Neuronal stem cell (in vitro differentiated cells): Measurements from ENCODE around the gene CCDC127.
"Not testable (repeated sequence)": the region's sequence is repeated elsewhere in the genome, so short reads cannot be mapped to it uniquely, and the experiment has no call there.

Source experiments
- DNase-seq: peaks from one replicate; pipeline ENCODE4 v3.0.0-alpha.2; 2013; ENCODE audit warnings: low spot score
- H2AFZ ChIP-seq: one replicate; pipeline ENCODE4 v1.6.1; 2013; ENCODE audit warnings: mild to moderate bottlenecking, low read length, inconsistent platforms
- H2AK5ac ChIP-seq: 2 replicates; pipeline ENCODE4 v1.6.1; 2013; ENCODE audit warnings: low read depth, mild to moderate bottlenecking, inconsistent platforms, low read length, moderate library complexity, mixed read lengths
- H2BK120ac ChIP-seq: 2 replicates; pipeline ENCODE4 v1.6.1; 2013; ENCODE audit warnings: low read depth, mild to moderate bottlenecking, inconsistent platforms, low read length, moderate library complexity, mixed read lengths
- H2BK12ac ChIP-seq: one replicate; pipeline ENCODE4 v1.6.1; 2013; ENCODE audit warnings: low read length, inconsistent platforms
- H2BK15ac ChIP-seq: 2 replicates; pipeline ENCODE4 v1.6.1; 2013; ENCODE audit warnings: mild to moderate bottlenecking, low read length, inconsistent platforms, mixed read lengths
- H2BK5ac ChIP-seq: one replicate; pipeline ENCODE4 v1.6.1; 2013; ENCODE audit warnings: inconsistent platforms, mild to moderate bottlenecking, low read length, moderate library complexity
- H3K14ac ChIP-seq: one replicate; pipeline ENCODE4 v1.6.1; 2013; ENCODE audit warnings: low read length, inconsistent platforms
- H3K18ac ChIP-seq: 2 replicates; pipeline ENCODE4 v1.6.1; 2013; ENCODE audit warnings: low read length, inconsistent platforms
- H3K23ac ChIP-seq: 2 replicates; pipeline ENCODE4 v1.6.1; 2013; ENCODE audit warnings: low read depth, mild to moderate bottlenecking, mixed read lengths, low read length, inconsistent platforms; ENCODE audit not compliant: poor library complexity
- H3K27ac ChIP-seq: replicated peaks from 3 replicates; pipeline ENCODE4 v1.5.1; 2013; ENCODE audit warnings: low read length, inconsistent platforms
- H3K27me3 ChIP-seq, 3 experiments: 2 replicates each; pipeline ENCODE4 v1.6.1; 2013; ENCODE audit warnings: low read length in 3 of 3, mild to moderate bottlenecking in 2 of 3, inconsistent platforms in 1 of 3, low read depth in 1 of 3, mixed read lengths in 1 of 3, moderate library complexity in 1 of 3; ENCODE audit not compliant: control insufficient read depth in 3 of 3, insufficient read depth in 3 of 3
- H3K36me3 ChIP-seq, 2 donors: replicated peaks in 1 of 2; 2 replicates each; pipeline ENCODE4 v1.6.1; 2013; ENCODE audit warnings: low read length in 2 of 2; ENCODE audit not compliant: control insufficient read depth in 2 of 2, insufficient read depth in 2 of 2
- H3K4ac ChIP-seq: 2 replicates; pipeline ENCODE4 v1.6.1; 2013; ENCODE audit warnings: inconsistent platforms, mild to moderate bottlenecking, low read length, moderate library complexity
- H3K4me1 ChIP-seq, 2 donors: 1 replicate in 1 of 2; 2 replicates in 1 of 2; pipeline ENCODE4 v1.6.1; 2013; ENCODE audit warnings: low read length in 2 of 2, low read depth in 1 of 2; ENCODE audit not compliant: control insufficient read depth in 2 of 2, insufficient read depth in 1 of 2
- H3K4me2 ChIP-seq: one replicate; pipeline ENCODE4 v1.6.1; 2013; ENCODE audit warnings: mild to moderate bottlenecking, low read length, inconsistent platforms; ENCODE audit not compliant: insufficient read depth, poor library complexity, severe bottlenecking
- H3K4me3 ChIP-seq, 2 donors: 2 replicates each; pipeline ENCODE4 v1.5.1; 2013; ENCODE audit warnings: low read length in 2 of 2, mild to moderate bottlenecking in 2 of 2, inconsistent platforms in 1 of 2, moderate library complexity in 1 of 2
- H3K79me1 ChIP-seq: one replicate; pipeline ENCODE4 v1.6.1; 2013; ENCODE audit warnings: low read depth, mild to moderate bottlenecking, inconsistent platforms, low read length, moderate library complexity
- H3K9ac ChIP-seq: one replicate; pipeline ENCODE4 v1.6.1; 2013; ENCODE audit warnings: mild to moderate bottlenecking, low read depth, low read length, inconsistent platforms; ENCODE audit not compliant: poor library complexity
- H3K9me3 ChIP-seq, 2 donors: replicated peaks in 1 of 2; 2 replicates each; pipeline versions ENCODE3 to v1.6.1; 2013; ENCODE audit warnings: low read length in 2 of 2, mild to moderate bottlenecking in 2 of 2, inconsistent platforms in 1 of 2, low read depth in 1 of 2, mixed read lengths in 1 of 2, moderate library complexity in 1 of 2; ENCODE audit not compliant: control insufficient read depth in 2 of 2, insufficient read depth in 1 of 2
- H4K8ac ChIP-seq: one replicate; pipeline ENCODE4 v1.6.1; 2013; ENCODE audit warnings: low read depth, mild to moderate bottlenecking, inconsistent platforms, low read length, moderate library complexity
- H4K91ac ChIP-seq: one replicate; pipeline ENCODE4 v1.6.1; 2013; ENCODE audit warnings: low read length, low read depth, mild to moderate bottlenecking, inconsistent platforms; ENCODE audit not compliant: poor library complexity
- WGBS, 2 donors: extraction: QIAGEN DNeasy Blood & Tissue Kit; methylation state at CpG; one replicate each; pipeline ENCODE4 v1.1.7; 2013; ENCODE audit warnings: missing lambda C conversion rate in 2 of 2, mixed read lengths in 1 of 2; ENCODE audit not compliant: insufficient read length in 2 of 2, insufficient replicate concordance in 1 of 2; ENCODE audit errors: extremely low coverage in 2 of 2; 5-methylcytosine and 5-hydroxymethylcytosine counted together

CCDC127 gene

DNA sequence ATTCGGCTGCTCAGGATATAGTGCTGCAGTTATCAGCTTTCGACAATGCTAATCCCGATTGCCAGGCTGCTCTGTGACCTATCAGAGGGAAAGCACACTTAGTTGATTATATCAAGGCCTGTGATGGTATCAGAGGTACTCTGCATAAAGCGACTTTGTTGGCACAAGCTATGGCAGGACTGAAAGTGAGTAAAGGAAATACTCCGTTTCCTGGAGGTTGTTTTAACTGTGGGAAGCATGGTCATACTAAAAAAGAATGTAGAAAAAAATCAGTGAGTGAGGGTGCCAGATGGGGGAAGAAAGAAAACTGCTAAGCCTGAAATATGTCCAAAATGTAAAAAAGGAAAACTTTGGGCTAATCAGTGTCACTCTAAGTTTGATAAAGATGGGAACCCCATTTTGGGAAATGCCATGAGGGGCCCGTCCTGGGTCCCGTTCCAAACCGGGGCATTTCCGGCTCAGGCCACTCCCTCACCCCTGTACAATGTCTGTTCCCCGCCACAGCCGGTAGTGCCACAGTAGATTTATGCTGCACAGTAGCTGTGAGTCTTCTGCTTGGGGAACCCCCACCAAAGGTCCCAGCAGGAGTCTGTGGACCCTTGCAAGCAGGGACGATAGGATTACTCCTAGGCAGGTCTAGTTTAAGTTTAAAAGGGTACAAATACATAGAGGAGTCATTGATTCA, 25.9 kb upstream of the CCDC127 start:
- not testable (repeated sequence) for H2AFZ ChIP-seq, H2BK5ac ChIP-seq, H3K9me3 ChIP-seq, H3K14ac ChIP-seq, H3K79me1 ChIP-seq, H4K91ac ChIP-seq, H3K4me3 ChIP-seq, H4K8ac ChIP-seq, H2AK5ac ChIP-seq, H3K9ac ChIP-seq, DNase-seq, H3K18ac ChIP-seq, H3K27me3 ChIP-seq, H3K27ac ChIP-seq, H2BK120ac ChIP-seq, H3K4me2 ChIP-seq, H3K23ac ChIP-seq, H3K4ac ChIP-seq, H2BK15ac ChIP-seq, H3K4me1 ChIP-seq, H2BK12ac ChIP-seq
- H3K36me3 ChIP-seq: peaks cover 25 to 85% of the 10 kb centered on the region in 2 donors
- no CpG with 5 or more reads among the region's 12 CpGs for WGBS, 2 donors

DNA sequence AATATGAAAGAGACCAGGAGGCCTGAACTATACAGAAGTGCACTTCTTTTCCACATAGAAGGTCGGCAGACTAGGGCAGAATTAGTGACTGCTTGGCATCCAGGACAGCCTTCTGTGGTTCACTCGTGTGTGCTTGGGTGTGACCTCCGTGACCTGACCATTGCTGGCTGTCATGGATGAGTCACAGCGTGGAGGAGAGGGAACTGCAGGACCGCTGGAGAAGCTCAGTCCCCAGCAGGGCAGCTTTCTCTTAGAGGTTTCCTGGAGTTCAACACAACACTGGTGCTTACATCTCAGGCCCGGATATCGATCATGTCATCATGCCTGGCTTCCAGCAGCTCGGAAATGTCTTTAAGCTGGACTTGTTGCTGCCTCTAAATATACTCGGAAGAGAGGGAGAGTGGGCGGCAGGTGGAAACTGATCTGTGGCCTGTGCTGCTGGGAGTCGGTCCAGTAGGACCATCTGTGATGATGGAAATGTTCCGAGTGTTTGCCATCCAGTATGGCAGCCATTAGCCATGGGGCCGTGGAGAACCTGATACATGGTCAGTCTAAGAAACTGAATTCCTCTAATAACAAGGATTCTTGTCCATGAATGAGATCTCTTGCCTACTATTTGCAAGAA, 23.2 kb upstream of the CCDC127 start:
- not testable (repeated sequence) for H3K4ac ChIP-seq, H3K4me3 ChIP-seq, H2BK5ac ChIP-seq, H3K27me3 ChIP-seq, H4K91ac ChIP-seq, H4K8ac ChIP-seq, H3K18ac ChIP-seq, H3K79me1 ChIP-seq, H3K4me1 ChIP-seq, H3K27ac ChIP-seq, H2BK15ac ChIP-seq, H2BK120ac ChIP-seq, H3K14ac ChIP-seq, H3K23ac ChIP-seq, H2AFZ ChIP-seq, H3K4me2 ChIP-seq, DNase-seq, H3K9me3 ChIP-seq, H2AK5ac ChIP-seq, H3K9ac ChIP-seq, H2BK12ac ChIP-seq
- no CpG with 5 or more reads among the region's 13 CpGs for WGBS, 2 donors
- H3K36me3 ChIP-seq: peaks cover 26 to 83% of the 10 kb centered on the region in 2 donors

DNA sequence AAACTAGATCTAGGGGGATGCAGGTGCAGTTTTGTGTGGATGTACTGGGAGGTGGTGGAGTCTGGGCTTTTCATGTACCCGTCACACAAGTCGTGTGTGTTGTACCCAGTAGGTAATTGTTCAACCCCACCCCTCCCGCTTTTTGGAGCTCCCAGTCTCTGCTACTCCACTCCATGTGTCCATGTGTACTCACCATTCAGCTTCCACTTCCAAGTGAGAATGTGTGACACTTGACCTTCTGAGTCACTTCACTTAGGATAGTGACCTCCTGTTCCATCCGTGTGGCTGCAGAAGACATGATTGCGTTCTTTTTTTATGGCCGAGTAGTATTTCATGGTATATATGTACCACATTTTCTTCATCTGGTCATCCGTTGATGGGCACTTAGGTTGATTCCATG, 22.6 kb upstream of the CCDC127 start:
- not testable (repeated sequence) for H3K9me3 ChIP-seq, H3K14ac ChIP-seq, H3K4me2 ChIP-seq, H2BK15ac ChIP-seq, DNase-seq, H3K4me1 ChIP-seq, H4K8ac ChIP-seq, H3K18ac ChIP-seq, H3K27me3 ChIP-seq, H3K4ac ChIP-seq, H2BK5ac ChIP-seq, H4K91ac ChIP-seq, H2AK5ac ChIP-seq, H3K27ac ChIP-seq, H3K9ac ChIP-seq, H3K4me3 ChIP-seq, H3K79me1 ChIP-seq, H3K23ac ChIP-seq, H2BK12ac ChIP-seq, H2AFZ ChIP-seq, H2BK120ac ChIP-seq
- H3K36me3 ChIP-seq: peaks cover 26 to 81% of the 10 kb centered on the region in 2 donors
- WGBS, 2 donors: no CpG with 5 or more reads among the region's 7 CpGs

DNA sequence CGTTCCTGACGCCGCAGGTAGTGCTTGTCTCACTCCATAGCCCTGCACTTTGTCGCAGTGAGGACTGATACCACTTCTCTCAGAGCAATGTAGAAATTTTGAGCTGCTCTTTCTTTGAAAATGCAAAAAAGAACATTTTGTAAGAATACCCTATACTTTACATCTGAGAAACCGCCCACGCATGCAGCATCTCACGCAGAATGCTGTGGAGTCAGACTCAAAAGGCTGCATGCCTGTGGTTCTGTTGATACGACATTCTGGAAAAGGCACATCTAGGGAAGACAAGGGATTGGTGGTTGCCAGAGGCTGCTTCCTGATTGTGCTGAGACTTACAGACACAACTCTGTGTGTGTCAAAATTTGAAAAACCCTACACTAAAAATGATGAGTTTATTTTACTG, 20.0 kb upstream of the CCDC127 start:
- WGBS, 2 donors: no CpG with 5 or more reads among the region's 8 CpGs
- H2AFZ ChIP-seq, H2BK120ac ChIP-seq, H3K27me3 ChIP-seq, H4K91ac ChIP-seq, H3K23ac ChIP-seq, H2AK5ac ChIP-seq, H3K4ac ChIP-seq, H3K18ac ChIP-seq, H3K4me3 ChIP-seq, H2BK15ac ChIP-seq, H4K8ac ChIP-seq, H3K79me1 ChIP-seq, DNase-seq, H2BK5ac ChIP-seq, H3K9ac ChIP-seq, H3K27ac ChIP-seq, H2BK12ac ChIP-seq, H3K14ac ChIP-seq, H3K9me3 ChIP-seq, H3K4me1 ChIP-seq, H3K4me2 ChIP-seq: not testable (repeated sequence)
- peaks cover 38 to 87% of the 10 kb centered on the region in 2 donors for H3K36me3 ChIP-seq
